GM12872 (cell line): ENCODE data around the gene PPM1E.

Experiments used
- CTCF ChIP-seq: IDR thresholded peaks from 3 replicates; pipeline ENCODE4 v1.5.1; 2011; ENCODE audit warnings: low read depth, mild to moderate bottlenecking, low read length, moderate library complexity; ENCODE audit not compliant: insufficient read depth

The PPM1E gene

DNA sequence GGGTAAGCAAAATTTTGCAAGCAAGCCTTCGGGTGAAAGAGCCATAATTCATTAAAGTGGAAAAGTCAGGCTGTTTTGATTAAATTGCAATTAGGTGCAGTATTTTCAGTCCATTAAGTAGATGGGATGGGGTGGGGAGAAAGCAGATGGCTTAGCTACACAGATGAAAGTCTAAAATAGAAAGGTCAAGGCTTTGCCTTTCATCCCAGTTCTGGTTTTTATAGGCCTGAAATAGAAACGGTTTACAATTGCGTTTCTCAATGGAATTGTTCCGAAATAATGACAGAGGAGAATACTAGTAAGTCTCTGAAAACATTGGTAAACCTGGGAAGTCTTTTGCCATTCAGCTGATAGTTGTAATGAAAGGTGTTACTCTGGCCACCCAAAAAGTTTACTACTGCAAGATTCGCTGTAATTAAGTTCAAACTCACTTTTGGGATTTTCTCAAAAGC is 1.5 kb downstream of the PPM1E start:
- no peak for TF ChIP-seq CTCF

GRCh38 chr17:58758890-58759289 is 3.2 kb downstream of the PPM1E start:
- TF ChIP-seq CTCF = no peak

DNA sequence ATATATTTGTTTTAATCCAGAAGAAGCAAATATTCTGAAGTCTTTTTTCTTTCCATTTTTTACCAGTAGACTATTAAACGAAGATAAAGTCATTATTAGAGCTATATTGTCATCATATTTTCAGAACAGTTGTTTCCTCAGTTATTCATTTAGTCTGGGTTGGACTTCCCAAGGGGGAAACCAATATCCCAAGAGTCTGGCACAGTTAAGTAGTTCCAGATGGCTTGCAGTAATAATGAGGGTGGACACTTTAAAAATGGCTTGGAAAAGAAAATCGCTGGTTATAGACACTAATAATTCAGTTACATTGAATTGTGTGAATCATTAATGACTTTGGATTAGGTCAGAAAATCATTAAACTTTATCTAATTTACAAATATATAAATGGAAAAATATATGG is 3.9 kb downstream of the PPM1E start:
- no peak for TF ChIP-seq CTCF

- no peak for TF ChIP-seq CTCF
Measured at GRCh38 chr17:58760248-58760647, 4.6 kb downstream of the PPM1E start.

- no peak for TF ChIP-seq CTCF
Measured at GRCh38 chr17:58763263-58763662, 7.6 kb downstream of the PPM1E start.

DNA sequence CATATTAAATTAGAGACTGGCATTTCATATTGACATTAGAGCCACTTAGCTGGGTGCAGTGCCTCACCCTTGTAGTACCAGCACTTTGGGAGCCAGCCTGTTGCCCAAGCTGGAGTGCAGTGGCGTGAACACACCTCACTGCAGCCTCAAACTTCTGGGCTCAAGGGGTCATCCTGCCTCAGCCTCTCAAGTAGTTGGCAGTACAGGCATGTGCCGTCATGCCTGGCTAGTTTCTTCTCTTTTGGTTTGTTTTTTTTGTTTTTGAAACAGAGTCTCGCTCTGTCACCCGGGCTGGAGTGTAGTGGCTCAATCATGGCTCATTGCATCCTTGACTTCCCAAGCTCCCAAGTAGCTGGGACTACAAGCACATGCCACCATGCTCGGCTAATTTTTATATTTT is 8.7 kb downstream of the PPM1E start:
- TF ChIP-seq CTCF = no peak

DNA sequence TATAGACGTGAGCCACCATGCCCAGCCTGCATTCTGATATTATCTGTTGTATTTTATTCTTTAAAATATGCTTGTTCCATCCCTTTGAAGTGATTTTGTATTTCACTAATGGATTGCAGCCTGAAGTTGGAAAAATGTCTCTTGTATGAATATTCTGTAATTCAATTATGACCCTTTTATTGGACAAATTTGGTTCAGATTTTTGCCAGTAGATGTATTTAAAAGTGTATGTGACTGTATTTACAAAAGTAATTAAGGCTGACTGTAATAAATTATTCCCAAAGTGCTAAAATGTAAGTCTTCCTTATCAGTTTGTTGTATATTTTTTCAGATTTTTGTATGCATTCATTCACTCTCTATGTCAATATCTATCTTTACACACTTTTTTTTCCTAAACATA is 23.8 kb downstream of the PPM1E start:
- TF ChIP-seq CTCF = no peak

DNA sequence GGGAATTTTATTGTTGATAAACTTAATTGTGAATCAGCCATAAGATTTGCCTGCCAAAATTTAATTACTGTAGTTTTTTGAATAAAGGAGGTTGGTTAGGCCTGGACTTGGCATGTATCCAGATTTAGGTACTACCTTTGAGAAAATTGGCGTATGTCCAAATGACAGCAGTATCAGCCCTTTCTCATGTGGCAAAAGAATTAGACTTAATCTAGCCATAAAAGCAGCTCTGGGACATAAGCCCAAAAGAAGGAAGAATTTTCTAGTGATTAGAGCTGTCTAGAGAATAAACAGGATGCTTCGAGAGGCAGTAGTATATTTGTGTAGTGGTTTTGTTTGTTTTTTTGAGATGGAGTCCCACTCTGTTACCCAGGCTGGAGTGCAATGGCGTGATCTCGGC is 27.7 kb downstream of the PPM1E start:
- TF ChIP-seq CTCF = no peak
